Measurements from ENCODE around the gene PPCS.

GRCh38 chr1:42417166-42417565 lies 39.2 kb upstream of the PPCS start:
- TF ChIP-seq, protein P1, sequence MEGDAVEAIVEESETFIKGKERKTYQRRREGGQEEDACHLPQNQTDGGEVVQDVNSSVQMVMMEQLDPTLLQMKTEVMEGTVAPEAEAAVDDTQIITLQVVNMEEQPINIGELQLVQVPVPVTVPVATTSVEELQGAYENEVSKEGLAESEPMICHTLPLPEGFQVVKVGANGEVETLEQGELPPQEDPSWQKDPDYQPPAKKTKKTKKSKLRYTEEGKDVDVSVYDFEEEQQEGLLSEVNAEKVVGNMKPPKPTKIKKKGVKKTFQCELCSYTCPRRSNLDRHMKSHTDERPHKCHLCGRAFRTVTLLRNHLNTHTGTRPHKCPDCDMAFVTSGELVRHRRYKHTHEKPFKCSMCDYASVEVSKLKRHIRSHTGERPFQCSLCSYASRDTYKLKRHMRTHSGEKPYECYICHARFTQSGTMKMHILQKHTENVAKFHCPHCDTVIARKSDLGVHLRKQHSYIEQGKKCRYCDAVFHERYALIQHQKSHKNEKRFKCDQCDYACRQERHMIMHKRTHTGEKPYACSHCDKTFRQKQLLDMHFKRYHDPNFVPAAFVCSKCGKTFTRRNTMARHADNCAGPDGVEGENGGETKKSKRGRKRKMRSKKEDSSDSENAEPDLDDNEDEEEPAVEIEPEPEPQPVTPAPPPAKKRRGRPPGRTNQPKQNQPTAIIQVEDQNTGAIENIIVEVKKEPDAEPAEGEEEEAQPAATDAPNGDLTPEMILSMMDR (IDR thresholded peaks at IDR 0.05) = no peak
- TF ChIP-seq POLR2A (IDR thresholded peaks at IDR 0.05) = no peak

All from prostate gland (tissue), 2 donors.